ENCODE data around the gene C2orf49.
A peak's percentile ranks its signal among the peaks of the same experiment; 100 is the strongest.

C2orf49 gene

GRCh38 chr2:105361102-105361889 lies 24.0 kb downstream of the C2orf49 start:
- H3K27ac ChIP-seq, result no peak overlapping the region
- TF ChIP-seq, protein P1, sequence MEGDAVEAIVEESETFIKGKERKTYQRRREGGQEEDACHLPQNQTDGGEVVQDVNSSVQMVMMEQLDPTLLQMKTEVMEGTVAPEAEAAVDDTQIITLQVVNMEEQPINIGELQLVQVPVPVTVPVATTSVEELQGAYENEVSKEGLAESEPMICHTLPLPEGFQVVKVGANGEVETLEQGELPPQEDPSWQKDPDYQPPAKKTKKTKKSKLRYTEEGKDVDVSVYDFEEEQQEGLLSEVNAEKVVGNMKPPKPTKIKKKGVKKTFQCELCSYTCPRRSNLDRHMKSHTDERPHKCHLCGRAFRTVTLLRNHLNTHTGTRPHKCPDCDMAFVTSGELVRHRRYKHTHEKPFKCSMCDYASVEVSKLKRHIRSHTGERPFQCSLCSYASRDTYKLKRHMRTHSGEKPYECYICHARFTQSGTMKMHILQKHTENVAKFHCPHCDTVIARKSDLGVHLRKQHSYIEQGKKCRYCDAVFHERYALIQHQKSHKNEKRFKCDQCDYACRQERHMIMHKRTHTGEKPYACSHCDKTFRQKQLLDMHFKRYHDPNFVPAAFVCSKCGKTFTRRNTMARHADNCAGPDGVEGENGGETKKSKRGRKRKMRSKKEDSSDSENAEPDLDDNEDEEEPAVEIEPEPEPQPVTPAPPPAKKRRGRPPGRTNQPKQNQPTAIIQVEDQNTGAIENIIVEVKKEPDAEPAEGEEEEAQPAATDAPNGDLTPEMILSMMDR (conservative IDR thresholded peaks at IDR 0.05), result no peak
- TF ChIP-seq ZFX (IDR thresholded peaks at IDR 0.05), result no peak

DNA sequence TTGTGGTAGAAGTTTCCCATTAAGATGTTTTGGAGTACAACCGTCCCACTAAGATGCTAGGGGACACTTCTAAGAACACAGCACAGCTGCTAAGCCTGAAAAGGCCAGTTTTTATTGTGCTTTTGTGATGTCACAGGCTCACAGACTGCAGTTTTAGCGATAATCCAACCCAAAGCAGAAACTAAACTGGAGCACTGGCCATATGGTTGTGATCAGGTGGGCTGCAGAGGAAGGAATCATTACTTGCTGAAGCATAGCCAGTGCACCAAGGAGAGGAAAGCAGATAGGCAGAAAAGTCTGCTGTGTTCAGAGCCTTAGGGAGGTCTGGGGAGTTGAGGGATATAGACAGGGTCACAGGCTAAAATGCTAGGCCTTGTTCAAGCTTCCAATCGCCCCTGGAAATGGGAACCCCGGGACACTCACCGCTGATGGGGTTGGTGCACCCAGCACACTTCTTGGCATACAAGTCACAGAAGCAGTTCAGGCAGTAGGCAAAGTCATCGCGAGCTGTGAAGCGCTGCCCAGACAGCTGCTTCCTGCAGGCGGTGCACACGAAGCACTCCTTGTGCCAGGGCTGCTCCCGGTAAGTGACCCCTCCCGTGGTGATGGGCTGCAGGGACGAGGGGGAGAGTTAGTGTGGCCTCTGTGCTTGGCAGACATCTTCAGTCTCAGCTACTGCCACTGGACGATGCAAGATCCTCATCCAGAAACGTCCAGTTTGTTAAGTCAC lies 25.7 kb downstream of the C2orf49 start:
- no peak overlapping the region for H3K27ac ChIP-seq
- TF ChIP-seq, protein P1 (conservative IDR thresholded peaks at IDR 0.05), result no peak
- no peak for TF ChIP-seq ZFX (IDR thresholded peaks at IDR 0.05)

- H3K27ac ChIP-seq, result no peak overlapping the region
Measured at GRCh38 chr2:105364436-105365139, 27.2 kb downstream of the C2orf49 start.

GRCh38 chr2:105365206-105365605 lies 27.9 kb downstream of the C2orf49 start:
- no peak overlapping the region for H3K27ac ChIP-seq
- no peak for TF ChIP-seq ZFX (IDR thresholded peaks at IDR 0.05)

More at GRCh38 chr2:105364436-105365139, 27.2 kb downstream of the C2orf49 start:
- TF ChIP-seq, protein P1 (conservative IDR thresholded peaks at IDR 0.05), result no peak

DNA sequence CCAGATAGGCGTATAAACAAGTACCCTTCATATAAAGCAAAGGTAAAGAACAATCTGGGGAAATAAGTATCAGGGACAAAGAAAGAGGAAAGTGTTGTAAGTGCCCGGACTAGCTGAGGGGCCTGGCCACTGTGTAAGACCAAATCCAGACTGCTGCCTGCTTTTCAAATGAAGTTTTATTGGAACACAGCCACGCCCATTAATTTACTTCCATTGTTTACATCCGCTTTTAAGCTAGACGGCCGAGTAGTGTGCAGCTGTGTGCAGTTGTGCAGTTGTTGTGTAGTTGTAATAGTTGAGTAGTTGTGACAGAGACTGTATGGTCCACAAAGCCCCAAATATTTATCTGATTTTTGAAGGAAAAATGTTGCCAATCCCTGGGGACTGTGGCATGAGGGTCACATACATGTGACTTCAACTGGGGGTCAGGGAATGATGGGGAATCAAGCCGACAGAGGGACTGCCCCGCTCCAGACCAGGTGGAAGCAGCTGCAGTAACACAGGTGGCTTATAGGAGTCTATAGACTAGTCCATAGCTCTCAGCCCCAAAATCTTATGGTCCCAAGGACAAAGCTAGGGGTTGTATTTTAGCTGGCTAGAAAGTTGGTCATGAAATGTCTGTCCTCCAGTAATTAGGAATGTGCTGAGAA lies 31.5 kb downstream of the C2orf49 start:
- TF ChIP-seq, protein P1 (conservative IDR thresholded peaks at IDR 0.05), result no peak
- no peak for TF ChIP-seq ZFX (IDR thresholded peaks at IDR 0.05)
- no peak overlapping the region for H3K27ac ChIP-seq

- no peak for TF ChIP-seq ZFX (IDR thresholded peaks at IDR 0.05)
- TF ChIP-seq, protein P1 (conservative IDR thresholded peaks at IDR 0.05), result peak; percentile 91
- no peak overlapping the region for H3K27ac ChIP-seq
Measured at GRCh38 chr2:105369777-105370690, 32.7 kb downstream of the C2orf49 start.

DNA sequence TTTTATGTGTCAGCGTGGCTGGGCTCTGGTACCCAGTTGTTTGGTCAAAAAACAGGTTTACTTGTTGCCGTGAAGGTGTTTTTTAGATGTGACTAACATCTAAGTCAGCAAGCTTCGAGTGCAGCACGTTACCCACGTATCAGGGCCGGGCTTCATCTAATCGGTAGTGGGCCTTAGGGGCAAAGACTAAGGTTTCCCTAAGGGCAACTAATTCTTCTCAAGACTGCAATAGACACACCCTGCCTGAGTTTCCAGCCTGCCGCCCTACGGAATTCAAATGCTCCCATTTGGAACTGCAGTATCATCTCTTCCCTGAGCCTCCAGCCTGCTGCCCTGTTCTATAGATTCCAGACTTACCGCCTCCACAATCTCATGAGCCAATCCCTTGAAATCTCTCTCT lies 33.8 kb downstream of the C2orf49 start:
- H3K27ac ChIP-seq, result no peak overlapping the region
- TF ChIP-seq, protein P1 (conservative IDR thresholded peaks at IDR 0.05), result no peak
- no peak for TF ChIP-seq ZFX (IDR thresholded peaks at IDR 0.05)
